HepG2 (cell line): Measurements from ENCODE around the gene TTLL1. TPM values are rescaled to one million over a fixed set of nuclear protein-coding genes. Genes with fewer than 3 reads are reported as not detected.

Source experiments
- ATAC-seq: fragments of 200-7000 bp; cut with Tn5 transposase; 3 replicates; pipeline ENCODE4 v1.9.1; 2020; ENCODE audit warnings: mild to moderate bottlenecking, moderate library complexity
- BruUV-seq: library from RNA; stranded (reverse); fragments of 400-500 nt; replicated peaks from 2 replicates; lab custom pipeline; 2021; lab: Mats Ljungman, UMichigan
- CTCF ChIA-PET: fragments of 300-600 bp; formaldehyde crosslinking; extraction: SDS; loops from one replicate; lab custom pipeline; 2021; ENCODE audit warnings: low total read pairs, inconsistent platforms, low intra/inter-chr PET ratio; lab: Yijun Ruan, JAX
- POLR2A ChIA-PET: fragments of 350-600 bp; sonication (Branson Sonifier 250); formaldehyde crosslinking; loops from one replicate; lab custom pipeline; 2020; ENCODE audit warnings: antibody characterized with exemption, inconsistent platforms; lab: Yijun Ruan, JAX
- DNase-seq: peaks from one replicate; pipeline ENCODE4 v3.0.0-alpha.2; 2015; ENCODE audit warnings: low spot score
- FAIRE-seq: peaks from 3 replicates; lab custom pipeline; 2011; peaks lifted over from hg19 to GRCh38; lab: Jason Lieb, UNC
- H2AFZ ChIP-seq: one replicate; pipeline ENCODE4 v1.6.1; 2011; ENCODE audit warnings: low read length, inconsistent platforms
- H3K27ac ChIP-seq: fragments of 300-600 bp; 3 replicates; pipeline ENCODE4 v1.8.0; 2011; ENCODE audit warnings: mixed run types, mild to moderate bottlenecking, mixed read lengths, low read length, inconsistent platforms; ENCODE audit not compliant: insufficient read depth; ENCODE audit errors: extremely low read length
- H3K27me3 ChIP-seq, 2 experiments: fragments of 200-600 bp in 1 of 2; 2 replicates in 1 of 2; 3 replicates in 1 of 2; pipeline versions ENCODE4 v1.6.0 to v1.8.0; 2011; ENCODE audit warnings: low read length in 2 of 2, mild to moderate bottlenecking in 2 of 2, moderate library complexity in 2 of 2, inconsistent platforms in 1 of 2; ENCODE audit not compliant: insufficient read depth in 2 of 2, control insufficient read depth in 1 of 2
- H3K36me3 ChIP-seq, 2 experiments: fragments of 200-600 bp in 1 of 2; replicated peaks in 1 of 2; 2 replicates in 1 of 2; 3 replicates in 1 of 2; pipeline versions ENCODE4 v1.5.1 to v1.8.0; 2011; ENCODE audit warnings: low read length in 2 of 2, inconsistent platforms in 1 of 2; ENCODE audit not compliant: insufficient read depth in 2 of 2, control insufficient read depth in 1 of 2
- H3K4me1 ChIP-seq: 2 replicates; pipeline ENCODE4 v1.5.1; 2012; ENCODE audit warnings: low read length, inconsistent platforms; ENCODE audit not compliant: insufficient read depth
- H3K4me2 ChIP-seq: 2 replicates; pipeline ENCODE4 v1.6.0; 2011; ENCODE audit warnings: low read depth, low read length, inconsistent platforms
- H3K4me3 ChIP-seq, 3 experiments: fragments of 200-600 bp in 1 of 3; sonication (generic), shearing (Covaris generic) in 1 of 3; replicated peaks in 1 of 3; 2 replicates each; pipeline ENCODE4 v1.5.1; 2011 to 2016; ENCODE audit warnings: low read length in 3 of 3, inconsistent platforms in 2 of 3, low read depth in 2 of 3, mild to moderate bottlenecking in 2 of 3, control low read depth in 1 of 3, mixed read lengths in 1 of 3; ENCODE audit not compliant: insufficient read depth in 1 of 3
- H3K79me2 ChIP-seq: one replicate; pipeline ENCODE4 v1.6.1; 2011; ENCODE audit warnings: low read length, inconsistent platforms; ENCODE audit not compliant: insufficient read depth
- H3K9ac ChIP-seq: 2 replicates; pipeline ENCODE4 v1.6.0; 2011; ENCODE audit warnings: mild to moderate bottlenecking, low read depth, low read length, inconsistent platforms; ENCODE audit not compliant: insufficient read depth
- H3K9me3 ChIP-seq: 2 replicates; pipeline ENCODE4 v1.5.1; 2012; ENCODE audit warnings: mild to moderate bottlenecking, low read length
- H4K20me1 ChIP-seq: 2 replicates; pipeline ENCODE4 v1.6.0; 2011; ENCODE audit warnings: inconsistent platforms, mild to moderate bottlenecking, low read length, moderate library complexity; ENCODE audit not compliant: insufficient read depth
- HNF4A ChIP-seq: sonication (generic); formaldehyde crosslinking; IDR thresholded peaks from 2 replicates; pipeline ENCODE4 v1.4.0; 2020; ENCODE audit warnings: missing genetic modification reagents
- HNF4G ChIP-seq, 2 experiments: sonication (generic) in 1 of 2; formaldehyde crosslinking in 1 of 2; IDR thresholded peaks; 2 replicates each; pipeline versions ENCODE4 v1.4.0 to v1.6.1; 2011 to 2020; ENCODE audit warnings: borderline replicate concordance in 2 of 2, low read depth in 2 of 2, mild to moderate bottlenecking in 2 of 2, low read length in 1 of 2, missing genetic modification reagents in 1 of 2, moderate library complexity in 1 of 2
- RFX1 ChIP-seq: fragments of 450-650 bp; IDR thresholded peaks from 2 replicates; pipeline ENCODE4 v1.6.1; 2017
- RFX3 ChIP-seq: IDR thresholded peaks from 2 replicates; pipeline ENCODE4 v1.6.1; 2016; ENCODE audit warnings: missing biosample characterization, missing genetic modification reagents
- SRF ChIP-seq: IDR thresholded peaks from 2 replicates; pipeline ENCODE4 v1.6.1; 2011; ENCODE audit warnings: mild to moderate bottlenecking, low read depth, low read length, moderate library complexity
- YEATS4 ChIP-seq: sonication (generic); formaldehyde crosslinking; IDR thresholded peaks from 2 replicates; pipeline ENCODE4 v1.4.0; 2020; ENCODE audit warnings: missing genetic modification reagents, borderline replicate concordance
- ZBTB8A ChIP-seq: sonication (generic); formaldehyde crosslinking; IDR thresholded peaks from 2 replicates; pipeline ENCODE4 v1.4.0; 2020; ENCODE audit warnings: mild to moderate bottlenecking, low read depth, missing genetic modification reagents, borderline replicate concordance
- ZNF12 ChIP-seq: sonication (generic); formaldehyde crosslinking; IDR thresholded peaks from 2 replicates; pipeline ENCODE4 v1.5.0; 2020; ENCODE audit warnings: missing genetic modification reagents
- ZNF431 ChIP-seq: sonication (generic); formaldehyde crosslinking; IDR thresholded peaks from 2 replicates; pipeline ENCODE4 v1.9.0; 2022; ENCODE audit warnings: missing genetic modification reagents, low read depth, mild to moderate bottlenecking, borderline replicate concordance
- ZNF562 ChIP-seq: sonication (generic); formaldehyde crosslinking; IDR thresholded peaks from 2 replicates; pipeline ENCODE4 v1.8.0; 2022; ENCODE audit warnings: missing genetic modification reagents, borderline replicate concordance
- ZSCAN22 ChIP-seq: sonication (generic); formaldehyde crosslinking; IDR thresholded peaks from 2 replicates; pipeline ENCODE4 v1.4.0; 2020; ENCODE audit warnings: mild to moderate bottlenecking, missing genetic modification reagents
- WGBS: methylation state at CpG from one replicate; pipeline ENCODE4 v1.1.6; 2017; ENCODE audit warnings: low lambda C conversion rate; 5-methylcytosine and 5-hydroxymethylcytosine counted together
- in situ Hi-C: cut with HindIII; loops from 2 replicates; pipeline ENCODE4 v1.10.0; 2017; ENCODE audit warnings: low pct_unique_long_range_greater_than_20kb; ENCODE audit not compliant: extremely low pct_ligation_motif_present
- intact Hi-C: fragments of 100-400 bp; cut with micrococcal nuclease; formaldehyde crosslinking; loops from one replicate; pipeline ENCODE4 v1.10.0; 2022; ENCODE audit not compliant: unreplicated experiment
- polyA plus RNA-seq, 8 experiments: library from polyadenylated mRNA; depleted of rRNA in 3 of 8; stranded (reverse) in 7 of 8; unstranded in 1 of 8; fragments of >200 nt; fragmentation: Illumina TruSeq in 4 of 8; extraction: Trizol in 4 of 8; gene quantifications; 2 replicates each; pipeline versions ENCODE4 v1.2.1 to v1.2.3, GENCODE V29; 2011 to 2016; ENCODE audit warnings: low read depth in 4 of 8, missing spikeins in 1 of 8, mixed read lengths in 1 of 8; ENCODE audit not compliant: insufficient read depth in 1 of 8
- total RNA-seq, 5 experiments: library from RNA; depleted of rRNA; stranded (reverse); fragments of >200 nt; fragmentation: Illumina TruSeq; extraction: Trizol; gene quantifications; 2 replicates each; pipeline ENCODE4 v1.2.3, GENCODE V29; 2016; ENCODE audit warnings: low read depth in 1 of 5
- TF ChIP-seq, protein P1 (sequence below), 2 experiments: sonication (generic) in 1 of 2; formaldehyde crosslinking in 1 of 2; IDR thresholded peaks; 2 replicates each; pipeline versions ENCODE4 v1.6.1 to v1.9.0; 2014 to 2022; ENCODE audit warnings: antibody characterized with exemption in 1 of 2, borderline replicate concordance in 1 of 2, inconsistent platforms in 1 of 2, low read depth in 1 of 2, missing genetic modification reagents in 1 of 2

TTLL1 gene
- total and polyA plus RNA-seq, 2 of the 13 experiments (the other 11 are each of a cell fraction or from before 2014, with no cell fraction given) = 1.6 to 5.3 TPM

DNA sequence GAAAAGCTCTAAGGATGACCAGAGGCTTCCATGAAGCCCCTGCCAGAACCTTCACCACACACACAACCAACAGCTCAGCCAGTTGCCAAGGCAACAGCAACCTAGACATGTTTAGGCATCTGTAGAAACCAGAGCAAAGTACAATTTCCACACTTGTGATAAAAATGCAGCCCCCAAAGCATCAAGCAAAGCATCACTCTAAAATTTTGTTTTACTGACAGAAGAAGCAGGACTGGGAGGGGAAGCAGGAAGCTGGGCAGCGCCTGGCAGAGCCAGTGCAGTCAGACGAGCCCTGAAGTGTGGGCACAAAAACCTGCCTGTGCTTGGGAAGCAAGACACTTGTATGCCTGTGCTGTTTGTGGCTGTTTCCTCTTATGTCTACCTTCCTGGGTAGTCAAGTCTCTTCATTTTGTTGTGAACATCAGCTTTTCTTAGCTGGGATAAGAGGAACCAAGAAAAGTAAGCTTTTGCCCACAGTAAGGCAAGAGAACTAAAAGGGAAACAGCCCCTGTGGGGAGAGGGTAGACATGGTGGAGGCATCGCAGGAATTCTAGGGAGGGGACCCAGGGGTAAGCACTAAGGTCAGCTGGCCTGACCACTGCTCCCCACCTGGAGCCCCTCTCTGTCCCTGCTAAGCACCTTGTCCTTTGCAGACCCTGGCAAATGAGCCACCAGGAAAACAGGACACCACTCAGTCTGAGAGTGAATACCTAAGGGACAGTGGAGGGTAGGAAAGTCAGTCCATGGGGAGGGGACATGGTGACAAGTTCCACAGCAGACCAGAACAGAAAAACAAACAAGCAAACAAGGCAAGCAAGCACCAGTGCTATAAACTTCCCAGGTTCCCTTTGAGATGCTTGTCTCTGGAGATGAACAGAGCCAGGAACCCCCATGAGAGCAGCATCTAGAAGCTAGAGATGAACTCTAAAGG lies 87.7 kb downstream of the TTLL1 start:
- peak overlapping the region; percentile 60 for H3K27ac ChIP-seq
- no peak overlapping the region for H3K4me3 ChIP-seq
- H3K27me3 ChIP-seq = no peaks in the 10 kb centered on the region
- POLR2A ChIA-PET = interaction anchor here (3.4 to 7.3 kb wide), 2 partner anchors 9 to 13 kb away, joined by 30 to 101 read pairs; partner anchors contain the start of gene PACSIN2
- no peak overlapping the region for H3K9ac ChIP-seq
- in situ Hi-C loops (no loop called here), intact Hi-C loops (no loop called here)
- peaks cover 97% of the 10 kb centered on the region for H3K79me2 ChIP-seq
- H4K20me1 ChIP-seq = peaks cover 43% of the 10 kb centered on the region
- H3K4me1 ChIP-seq = peaks cover 98% of the 10 kb centered on the region
- no peak overlapping the region for H2AFZ ChIP-seq
- ATAC-seq (peak; percentile 64), DNase-seq (peak; percentile 54), FAIRE-seq (no peak)
- H3K36me3 ChIP-seq = no peaks in the 10 kb centered on the region; a peak in 2 of 5 replicates
- no peaks in the 10 kb centered on the region for H3K9me3 ChIP-seq
- WGBS = 62% methylated on average over 3 of the region's 3 CpGs
- H3K4me2 ChIP-seq = peak overlapping the region; percentile 16
- CTCF ChIA-PET = no interaction called here
- TF ChIP-seq RFX1 = peak; percentile 79
- TF ChIP-seq YEATS4 (CRISPR knock-in tag) = no peak
- peak; percentile 81 for TF ChIP-seq RFX3 (CRISPR knock-in tag)
- peak; percentile 32; the same call in 1 of the 2 replicates for TF ChIP-seq HNF4A (CRISPR knock-in tag)
- no peak for TF ChIP-seq ZNF12
- TF ChIP-seq ZBTB8A = no peak
- TF ChIP-seq ZSCAN22 (CRISPR knock-in tag) = no peak
- TF ChIP-seq, protein P1, sequence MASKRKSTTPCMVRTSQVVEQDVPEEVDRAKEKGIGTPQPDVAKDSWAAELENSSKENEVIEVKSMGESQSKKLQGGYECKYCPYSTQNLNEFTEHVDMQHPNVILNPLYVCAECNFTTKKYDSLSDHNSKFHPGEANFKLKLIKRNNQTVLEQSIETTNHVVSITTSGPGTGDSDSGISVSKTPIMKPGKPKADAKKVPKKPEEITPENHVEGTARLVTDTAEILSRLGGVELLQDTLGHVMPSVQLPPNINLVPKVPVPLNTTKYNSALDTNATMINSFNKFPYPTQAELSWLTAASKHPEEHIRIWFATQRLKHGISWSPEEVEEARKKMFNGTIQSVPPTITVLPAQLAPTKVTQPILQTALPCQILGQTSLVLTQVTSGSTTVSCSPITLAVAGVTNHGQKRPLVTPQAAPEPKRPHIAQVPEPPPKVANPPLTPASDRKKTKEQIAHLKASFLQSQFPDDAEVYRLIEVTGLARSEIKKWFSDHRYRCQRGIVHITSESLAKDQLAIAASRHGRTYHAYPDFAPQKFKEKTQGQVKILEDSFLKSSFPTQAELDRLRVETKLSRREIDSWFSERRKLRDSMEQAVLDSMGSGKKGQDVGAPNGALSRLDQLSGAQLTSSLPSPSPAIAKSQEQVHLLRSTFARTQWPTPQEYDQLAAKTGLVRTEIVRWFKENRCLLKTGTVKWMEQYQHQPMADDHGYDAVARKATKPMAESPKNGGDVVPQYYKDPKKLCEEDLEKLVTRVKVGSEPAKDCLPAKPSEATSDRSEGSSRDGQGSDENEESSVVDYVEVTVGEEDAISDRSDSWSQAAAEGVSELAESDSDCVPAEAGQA (IDR thresholded peaks at IDR 0.05; ENCODE audit: low read depth) = no peak
- TF ChIP-seq, protein P1 (CRISPR knock-in tag; IDR thresholded peaks at IDR 0.05; ENCODE audit: borderline replicate concordance) = no peak
- TF ChIP-seq ZNF431 = no peak
- TF ChIP-seq SRF = no peak
- TF ChIP-seq ZNF562 (CRISPR knock-in tag) = no peak
- 0 out of 2 replicates have a peak, but pooled peaks have one; percentile 9 for TF ChIP-seq HNF4G (IDR thresholded peaks at IDR 0.05; ENCODE audit: borderline replicate concordance, low read depth, low read length)
- no peak for TF ChIP-seq HNF4G (CRISPR knock-in tag; IDR thresholded peaks at IDR 0.05; ENCODE audit: borderline replicate concordance, low read depth)
- BruUV-seq = no TSS peak
